ENCODE data around the gene NID1. TPM values are rescaled to one million over a fixed set of nuclear protein-coding genes. Genes with fewer than 3 reads are reported as not detected.
"Not testable (repeated sequence)": the region's sequence is repeated elsewhere in the genome, so short reads cannot be mapped to it uniquely, and the experiment has no call there.

The NID1 gene
- total RNA-seq, 1 donor from 2014 or later = 158 TPM

DNA sequence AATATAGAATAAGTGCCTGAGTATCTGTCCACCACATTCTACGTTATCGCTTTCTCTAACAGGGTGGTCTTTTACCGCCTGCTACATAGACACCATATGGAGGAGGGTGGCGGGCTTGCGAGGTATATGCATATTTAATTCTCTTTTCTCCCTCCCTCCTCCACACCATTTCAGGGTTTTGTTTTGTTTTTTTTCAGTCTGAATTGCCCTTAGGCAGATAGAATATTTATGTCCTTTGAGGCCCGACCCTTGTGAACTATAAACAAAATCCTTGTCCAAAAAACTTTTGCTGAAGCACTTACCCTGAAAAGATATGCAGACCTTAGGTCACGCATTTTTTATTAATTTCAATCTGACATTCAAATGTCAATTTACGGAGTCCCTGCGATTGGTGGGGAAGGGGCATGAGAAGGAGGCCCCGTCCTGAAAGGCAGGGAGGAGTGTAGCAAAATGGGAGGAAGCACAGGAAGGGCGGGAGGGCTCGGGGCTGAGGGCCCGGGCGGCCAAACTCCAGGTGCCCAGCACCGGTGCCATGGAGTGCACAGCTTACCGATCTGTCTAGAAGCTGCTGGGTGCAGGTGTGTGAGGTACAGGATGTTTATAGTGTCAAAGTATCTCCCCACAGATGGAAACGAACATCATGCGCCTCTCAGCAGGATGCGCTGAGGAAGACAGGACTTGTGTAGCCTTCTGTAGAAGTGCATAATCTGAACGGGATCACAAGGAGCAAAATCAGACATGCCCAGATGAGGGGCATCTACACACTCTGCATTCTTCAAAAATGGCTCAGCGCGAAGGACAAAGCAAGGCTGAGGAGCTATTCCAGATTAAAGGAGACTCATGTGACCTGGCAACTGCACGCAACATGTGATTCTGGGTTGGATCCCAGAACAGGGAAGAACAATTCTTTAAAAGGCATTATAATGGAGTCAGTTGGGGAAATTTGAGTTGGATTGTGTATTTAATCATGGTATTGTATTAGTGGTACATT, 129.4 kb downstream of the NID1 start:
- DNase-seq = no peak

DNA sequence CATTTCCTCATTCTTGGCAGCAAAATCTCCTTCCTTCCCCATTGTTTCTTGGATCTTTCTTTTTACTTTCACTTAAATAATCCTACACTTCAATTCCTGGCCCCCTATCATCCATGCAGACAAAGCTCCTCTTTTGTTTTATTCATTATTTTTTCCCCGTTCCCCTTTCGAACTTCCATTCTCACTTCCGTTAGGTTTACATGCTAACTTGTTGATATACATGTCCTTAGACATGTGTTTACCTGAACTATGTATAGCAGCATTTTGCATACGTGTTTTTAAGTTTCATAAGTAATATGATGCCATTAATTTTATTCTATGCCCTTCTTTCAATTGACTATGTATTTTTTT, 131.1 kb downstream of the NID1 start:
- DNase-seq = no peak

GRCh38 chr1:235933017-235933765, 131.7 kb downstream of the NID1 start:
- DNase-seq = no peak

- no peak for DNase-seq
Observed at GRCh38 chr1:235932090-235932510, 132.8 kb downstream of the NID1 start.

DNA sequence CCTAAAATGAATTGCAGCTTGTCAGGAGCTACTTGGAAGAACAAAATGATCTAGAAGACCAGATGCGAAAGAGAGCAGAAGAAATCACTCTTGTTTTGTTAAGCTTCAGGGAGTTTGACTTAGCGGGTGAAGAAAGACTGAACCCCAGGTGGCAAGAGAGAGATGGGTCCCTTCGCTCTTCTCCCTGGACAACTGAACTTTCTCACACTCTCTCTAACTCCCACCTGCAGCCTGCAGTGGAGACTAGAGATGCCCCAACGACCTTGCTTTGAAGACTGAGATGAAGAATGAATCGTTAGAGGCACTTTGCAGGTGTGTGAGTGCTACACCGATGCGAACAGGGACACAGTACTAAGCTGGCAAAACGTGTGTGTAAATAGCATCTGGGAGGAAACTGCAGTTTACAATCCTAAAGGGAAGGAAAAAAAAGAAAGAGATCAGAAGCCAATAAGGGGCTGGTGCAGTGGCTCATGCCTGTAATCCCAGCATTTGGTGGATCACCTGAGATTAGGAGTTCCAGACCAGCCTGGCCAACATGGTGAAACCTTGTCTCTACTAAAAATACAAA, 133.6 kb downstream of the NID1 start:
- no peak for DNase-seq

GRCh38 chr1:235930543-235930942, 134.3 kb downstream of the NID1 start:
- no peak for DNase-seq

DNA sequence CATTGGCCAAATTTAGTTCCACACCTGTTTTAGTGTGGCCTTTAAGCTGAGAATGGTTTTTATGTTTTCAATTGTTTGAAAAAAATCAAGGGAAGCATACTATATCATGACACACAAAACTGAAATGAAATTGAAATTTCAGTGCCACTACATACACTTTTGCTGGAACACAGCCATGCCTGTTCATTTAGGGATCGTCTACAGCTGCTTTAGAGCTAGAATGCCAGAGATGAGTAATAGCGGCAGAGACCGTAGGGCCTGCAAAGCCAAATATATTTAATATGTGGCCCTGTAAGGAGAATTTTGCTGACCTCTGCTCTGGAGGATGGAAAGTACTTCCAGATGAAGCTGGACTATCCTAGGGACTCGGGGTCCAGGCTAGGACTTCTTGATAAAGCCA, 135.7 kb downstream of the NID1 start:
- peak; percentile 40 for DNase-seq

- DNase-seq = no peak
Observed at GRCh38 chr1:235928197-235928596, 136.7 kb downstream of the NID1 start.

- not testable (repeated sequence) for DNase-seq
Observed at GRCh38 chr1:235927551-235927950, 137.3 kb downstream of the NID1 start.

Small RNA genes lying within 50 kb of the gene (small RNA-seq; reads per million reads assigned to genes)
- not detected for gene RF00019 (ENCODE audit: low replicate concordance)

Other genes starting within 250 kb of the NID1 start
- gene LYST, start 198.2 kb downstream of the NID1 start, total RNA-seq = 34.0 TPM
- 5.6 TPM for gene GPR137B, start 77.4 kb upstream of the NID1 start, total RNA-seq
- gene ERO1B, start 216.9 kb upstream of the NID1 start, total RNA-seq = 5.5 TPM

Measured in tongue (tissue), 3 donors.